HepG2 (cell line): Measurements from ENCODE around the gene KIF3C. TPM values are rescaled to one million over a fixed set of nuclear protein-coding genes. Genes with fewer than 3 reads are reported as not detected.

Experiments used
- AHR ChIP-seq: IDR thresholded peaks from 2 replicates; pipeline ENCODE4 v1.6.1; 2018; ENCODE audit warnings: missing genetic modification reagents, missing compliant biosample characterization
- DZIP1 ChIP-seq: sonication (generic); formaldehyde crosslinking; IDR thresholded peaks from 2 replicates; pipeline ENCODE4 v1.5.0; 2020; ENCODE audit warnings: mild to moderate bottlenecking, missing genetic modification reagents
- GMEB1 ChIP-seq: sonication (generic); formaldehyde crosslinking; IDR thresholded peaks from 2 replicates; pipeline ENCODE4 v1.5.1; 2020; ENCODE audit warnings: missing genetic modification reagents, mild to moderate bottlenecking, borderline replicate concordance
- GMEB2 ChIP-seq: IDR thresholded peaks from 2 replicates; pipeline ENCODE4 v1.6.1; 2016; ENCODE audit warnings: missing biosample characterization, missing genetic modification reagents, low read depth
- IKZF5 ChIP-seq: IDR thresholded peaks from 2 replicates; pipeline ENCODE4 v1.6.1; 2018; ENCODE audit warnings: missing genetic modification reagents, mild to moderate bottlenecking, missing compliant biosample characterization
- ISX ChIP-seq: sonication (generic); formaldehyde crosslinking; conservative IDR thresholded peaks from 2 replicates; pipeline ENCODE4 v1.5.0; 2020; ENCODE audit warnings: missing genetic modification reagents
- PRDM15 ChIP-seq: sonication (generic); formaldehyde crosslinking; IDR thresholded peaks from 2 replicates; pipeline ENCODE4 v1.4.0; 2020; ENCODE audit warnings: missing genetic modification reagents
- RFX5 ChIP-seq: IDR thresholded peaks from 2 replicates; pipeline ENCODE4 v1.6.1; 2011; ENCODE audit warnings: low read depth, low read length, improper control_type of control experiment
- RFXAP ChIP-seq: sonication (generic); formaldehyde crosslinking; IDR thresholded peaks from 2 replicates; pipeline ENCODE4 v1.4.0; 2020; ENCODE audit warnings: missing genetic modification reagents, borderline replicate concordance
- TAF1 ChIP-seq: sonication (generic); formaldehyde crosslinking; IDR thresholded peaks from 2 replicates; pipeline ENCODE4 v1.4.0; 2020; ENCODE audit warnings: missing genetic modification reagents
- USF2 ChIP-seq, 2 experiments: sonication (generic) in 1 of 2; formaldehyde crosslinking in 1 of 2; IDR thresholded peaks; 2 replicates each; pipeline versions ENCODE4 v1.5.1 to v1.6.1; 2011 to 2020; ENCODE audit warnings: borderline replicate concordance in 1 of 2, low read depth in 1 of 2, low read length in 1 of 2, mild to moderate bottlenecking in 1 of 2, missing genetic modification reagents in 1 of 2, moderate library complexity in 1 of 2
- ZNF75D ChIP-seq: sonication (generic); formaldehyde crosslinking; IDR thresholded peaks from 2 replicates; pipeline ENCODE4 v1.8.1; 2023; ENCODE audit warnings: missing genetic modification reagents, mild to moderate bottlenecking, borderline replicate concordance
- ZNF816 ChIP-seq: sonication (generic); formaldehyde crosslinking; IDR thresholded peaks from 2 replicates; pipeline ENCODE4 v1.8.0; 2022; ENCODE audit warnings: missing genetic modification reagents, mild to moderate bottlenecking, borderline replicate concordance
- polyA plus RNA-seq, 8 experiments: library from polyadenylated mRNA; depleted of rRNA in 3 of 8; stranded (reverse) in 7 of 8; unstranded in 1 of 8; fragments of >200 nt; fragmentation: Illumina TruSeq in 4 of 8; extraction: Trizol in 4 of 8; gene quantifications; 2 replicates each; pipeline versions ENCODE4 v1.2.1 to v1.2.3, GENCODE V29; 2011 to 2016; ENCODE audit warnings: low read depth in 4 of 8, missing spikeins in 1 of 8, mixed read lengths in 1 of 8; ENCODE audit not compliant: insufficient read depth in 1 of 8
- total RNA-seq, 5 experiments: library from RNA; depleted of rRNA; stranded (reverse); fragments of >200 nt; fragmentation: Illumina TruSeq; extraction: Trizol; gene quantifications; 2 replicates each; pipeline ENCODE4 v1.2.3, GENCODE V29; 2016; ENCODE audit warnings: low read depth in 1 of 5

KIF3C gene
- total and polyA plus RNA-seq, 2 of the 13 experiments (the other 11 are each of a cell fraction or from before 2014, with no cell fraction given) = 3.6 to 4.9 TPM

GRCh38 chr2:25877431-25878360 lies 104.6 kb downstream of the KIF3C start (continued):
- TF ChIP-seq PRDM15 (CRISPR knock-in tag) = no peak
- TF ChIP-seq RFX5 = no peak
- 0 out of 2 replicates have a peak, but pooled peaks have one; percentile 24 for TF ChIP-seq ISX (CRISPR knock-in tag)
- TF ChIP-seq ZNF816 (CRISPR knock-in tag) = no peak; the same call in 1 of the 2 replicates
- TF ChIP-seq RFXAP = no peak
- no peak for TF ChIP-seq ZNF75D
- no peak; the same call in 1 of the 2 replicates for TF ChIP-seq TAF1 (CRISPR knock-in tag)
- TF ChIP-seq IKZF5 = peak; percentile 51; the same call in 1 of the 2 replicates
- no peak for TF ChIP-seq USF2 (IDR thresholded peaks at IDR 0.05; ENCODE audit: low read depth, low read length)
- TF ChIP-seq USF2 (CRISPR knock-in tag; IDR thresholded peaks at IDR 0.05; ENCODE audit: borderline replicate concordance) = peak; percentile 12; the same call in 1 of the 2 replicates
- TF ChIP-seq GMEB2 = no peak
- TF ChIP-seq AHR (CRISPR knock-in tag) = no peak
- no peak for TF ChIP-seq DZIP1 (CRISPR knock-in tag)
- peak; percentile 45; the same call in 1 of the 2 replicates for TF ChIP-seq GMEB1
